Glutamatergic neuron (in vitro differentiated cells): Measurements from ENCODE around the gene PCIF1. TPM values are rescaled to one million over a fixed set of nuclear protein-coding genes. Genes with fewer than 3 reads are reported as not detected.

Experiments used
- DNase-seq: peaks from one replicate; pipeline ENCODE4 v3.0.0; 2022
- H3K27ac Mint-ChIP-seq: one replicate; pipeline ENCODE4 v1.8.0; 2020; ENCODE audit warnings: mild to moderate bottlenecking, mixed read lengths, inconsistent platforms; ENCODE audit not compliant: unreplicated experiment
- H3K27me3 Mint-ChIP-seq: one replicate; pipeline ENCODE4 v1.8.0; 2020; ENCODE audit warnings: mild to moderate bottlenecking, moderate library complexity, mixed read lengths, inconsistent platforms; ENCODE audit not compliant: unreplicated experiment
- H3K36me3 Mint-ChIP-seq: one replicate; pipeline ENCODE4 v1.8.0; 2020; ENCODE audit warnings: mild to moderate bottlenecking, mixed read lengths, inconsistent platforms; ENCODE audit not compliant: unreplicated experiment
- H3K4me1 Mint-ChIP-seq: one replicate; pipeline ENCODE4 v1.8.0; 2020; ENCODE audit warnings: mild to moderate bottlenecking, low read depth, mixed read lengths, inconsistent platforms; ENCODE audit not compliant: unreplicated experiment
- H3K4me3 Mint-ChIP-seq: one replicate; pipeline ENCODE4 v1.8.0; 2020; ENCODE audit warnings: mild to moderate bottlenecking, mixed read lengths, inconsistent platforms; ENCODE audit not compliant: unreplicated experiment
- H3K9me3 Mint-ChIP-seq: one replicate; pipeline ENCODE4 v1.8.0; 2020; ENCODE audit warnings: mild to moderate bottlenecking, moderate library complexity, mixed read lengths, inconsistent platforms; ENCODE audit not compliant: unreplicated experiment
- CTCF ChIP-seq: fragments of 200-600 bp; sonication (generic); IDR thresholded peaks from one replicate; pipeline ENCODE4 v1.5.0; 2021; ENCODE audit not compliant: partially characterized antibody, unreplicated experiment
- total RNA-seq: library from RNA; stranded (reverse); fragmentation: NEBNext Ultra II Directional; extraction: Animal tissue kit (Norgen Biotek cat#: 25700); gene quantifications from one replicate; pipeline ENCODE4 v1.2.1, GENCODE V29; 2021; ENCODE audit not compliant: unreplicated experiment

PCIF1 gene
- total RNA-seq, 1 donor from 2014 or later, result 37.6 TPM

GRCh38 chr20:45970646-45971424 is 36.4 kb downstream of the PCIF1 start:
- H3K27ac Mint-ChIP-seq, result peak overlapping the region; percentile 52

GRCh38 chr20:45971425-45971674 is 36.9 kb downstream of the PCIF1 start:
- Mint-ChIP-seq H3K4me1 (peaks cover 4% of the 10 kb centered on the region), H3K27ac (no peak overlapping the region), H3K4me3 (peak overlapping the region; percentile 82), H3K9me3 (peaks cover 9% of the 10 kb centered on the region), H3K27me3 (peaks cover 6% of the 10 kb centered on the region), H3K36me3 (no peaks in the 10 kb centered on the region)
- TF ChIP-seq CTCF, result no peak
- no peak for DNase-seq

More at GRCh38 chr20:45970646-45971424, 36.4 kb downstream of the PCIF1 start:
- Mint-ChIP-seq H3K4me3 (peak overlapping the region; percentile 82), H3K4me1 (peaks cover 4% of the 10 kb centered on the region), H3K27me3 (peaks cover 6% of the 10 kb centered on the region), H3K9me3 (peaks cover 9% of the 10 kb centered on the region), H3K36me3 (no peaks in the 10 kb centered on the region)
- TF ChIP-seq CTCF, result no peak
- DNase-seq, result no peak

- H3K4me3 Mint-ChIP-seq, result peak within 1 kb of the TSS; percentile 99
- peaks cover 6% of the 10 kb centered on the region for H3K27me3 Mint-ChIP-seq
- H3K9me3 Mint-ChIP-seq, result peaks cover 9% of the 10 kb centered on the region
- H3K4me1 Mint-ChIP-seq, result peaks cover 4% of the 10 kb centered on the region
- TF ChIP-seq CTCF, result peak; percentile 70
- peak; percentile 96 for DNase-seq
- no peaks in the 10 kb centered on the region for H3K36me3 Mint-ChIP-seq
- peak within 1 kb of the TSS; percentile 100 for H3K27ac Mint-ChIP-seq
These were observed 37.4 kb downstream of the PCIF1 start, which contains the start of gene ZNF335 for GRCh38 chr20:45971675-45972499. Gene ZNF335 (minus strand): TSS chr20:45972203. CDS start chr20:45971410, 793 bp downstream.

- peaks cover 6% of the 10 kb centered on the region for H3K27me3 Mint-ChIP-seq
- peaks cover 4% of the 10 kb centered on the region for H3K4me1 Mint-ChIP-seq
- H3K27ac Mint-ChIP-seq, result peak overlapping the region; percentile 100
- TF ChIP-seq CTCF, result no peak
- no peak for DNase-seq
- peaks cover 9% of the 10 kb centered on the region for H3K9me3 Mint-ChIP-seq
- no peaks in the 10 kb centered on the region for H3K36me3 Mint-ChIP-seq
- peak overlapping the region; percentile 99 for H3K4me3 Mint-ChIP-seq
These were observed 38.2 kb downstream of the PCIF1 start for GRCh38 chr20:45972500-45973183.
